Natural killer cell (primary cell): ENCODE data around the gene RPRD1B. TPM values are rescaled to one million over a fixed set of nuclear protein-coding genes. Genes with fewer than 3 reads are reported as not detected.

Experiments
- ATAC-seq, 3 donors: fragments of 150-1000 bp in 2 of 3; fragments of 200-7000 bp in 1 of 3; cut with Tn5 transposase; 1 replicate in 1 of 3; 2 replicates in 2 of 3; pipeline ENCODE4 v1.10.0; 2021; ENCODE audit warnings: mild to moderate bottlenecking in 2 of 3, moderate library complexity in 2 of 3
- DNase-seq, 2 donors: peaks; one replicate each; pipeline versions ENCODE4 v3.0.0 to v3.0.0-alpha.2; 2013 to 2021; ENCODE audit warnings: mixed read lengths in 1 of 2
- H3K27ac ChIP-seq: one replicate; pipeline ENCODE4 v1.5.1; 2013; ENCODE audit warnings: mild to moderate bottlenecking, low read length
- H3K27me3 ChIP-seq: one replicate; pipeline ENCODE4 v1.6.1; 2013; ENCODE audit warnings: low read length; ENCODE audit not compliant: control insufficient read depth, insufficient read depth
- H3K36me3 ChIP-seq: one replicate; pipeline ENCODE4 v1.6.1; 2013; ENCODE audit warnings: low read length; ENCODE audit not compliant: control insufficient read depth, insufficient read depth
- H3K4me1 ChIP-seq: one replicate; pipeline ENCODE4 v1.6.1; 2013; ENCODE audit warnings: low read length; ENCODE audit not compliant: control insufficient read depth, insufficient read depth
- H3K4me3 ChIP-seq: one replicate; pipeline ENCODE4 v1.5.1; 2013; ENCODE audit warnings: low read length
- H3K9me3 ChIP-seq: one replicate; pipeline ENCODE4 v1.6.1; 2013; ENCODE audit warnings: low read length; ENCODE audit not compliant: control insufficient read depth, insufficient read depth
- H3K27ac Mint-ChIP-seq, 2 donors: one replicate each; pipeline ENCODE4 v1.8.0; 2022; ENCODE audit warnings: mild to moderate bottlenecking in 2 of 2, mixed read lengths in 2 of 2, moderate library complexity in 1 of 2
- H3K27me3 Mint-ChIP-seq, 2 donors: one replicate each; pipeline ENCODE4 v1.8.0; 2022; ENCODE audit warnings: low read depth in 2 of 2, mixed read lengths in 2 of 2
- H3K36me3 Mint-ChIP-seq: one replicate; pipeline ENCODE4 v1.8.0; 2022; ENCODE audit warnings: mixed read lengths
- H3K4me1 Mint-ChIP-seq, 2 donors: one replicate each; pipeline ENCODE4 v1.8.0; 2022; ENCODE audit warnings: mixed read lengths in 2 of 2
- H3K4me3 Mint-ChIP-seq: one replicate; pipeline ENCODE4 v1.8.0; 2022; ENCODE audit warnings: mild to moderate bottlenecking, moderate library complexity, mixed read lengths
- H3K9me3 Mint-ChIP-seq, 2 donors: one replicate each; pipeline ENCODE4 v1.8.0; 2022; ENCODE audit warnings: mixed read lengths in 2 of 2
- whole genome bisulfite sequencing: methylation state at CpG from one replicate; pipeline ENCODE4 v1.1.7; 2013; ENCODE audit warnings: missing lambda C conversion rate; ENCODE audit not compliant: insufficient coverage; 5-methylcytosine and 5-hydroxymethylcytosine counted together
- intact Hi-C: fragments of 100-400 bp; cut with micrococcal nuclease; formaldehyde crosslinking; loops from one replicate; pipeline ENCODE4 v1.14.2; 2022
- total RNA-seq, 4 donors: library from RNA; stranded (reverse); fragments of 120-200 nt in 1 of 4; gene quantifications; one replicate each; pipeline versions ENCODE4 v1.2.3 to v1.2.4, GENCODE V29; 2013 to 2022
- TF ChIP-seq, protein P1 (sequence below): fragments of 200-600 bp; IDR thresholded peaks from one replicate; pipeline ENCODE4 v1.8.0; 2022; ENCODE audit warnings: antibody characterized with exemption

The RPRD1B gene
- total RNA-seq, 3 donors from 2014 or later (not counting 1 experiment from before 2014, with no cell fraction given): 75.8 to 87.3 (median 77.6) TPM

DNA sequence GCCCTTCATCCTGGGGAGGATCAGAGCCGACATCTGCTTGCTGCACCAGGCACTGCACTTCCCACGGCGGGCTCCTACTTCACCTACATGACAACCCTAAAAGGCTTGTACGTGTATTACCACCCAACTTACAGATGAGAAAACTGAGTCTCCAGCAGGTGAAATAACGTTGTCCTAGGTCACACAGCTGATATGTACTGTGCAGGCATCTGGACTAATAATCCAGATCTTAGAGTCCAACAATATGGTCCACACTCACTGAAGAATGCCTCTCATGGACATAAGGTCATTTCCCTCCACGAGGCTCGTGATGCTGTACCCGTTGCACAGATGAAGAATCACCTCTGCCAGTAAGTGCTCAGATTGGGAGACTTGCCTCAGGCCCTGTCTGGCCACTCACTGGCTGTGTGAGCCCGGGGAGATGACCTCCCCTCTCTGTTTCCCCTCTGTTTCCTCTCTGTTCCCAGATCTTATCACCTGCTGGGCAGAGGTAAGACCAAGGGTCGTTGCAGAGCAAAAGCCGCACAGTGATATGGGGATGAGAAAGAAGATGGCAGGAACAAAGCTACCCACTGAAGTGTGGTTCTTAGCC is 99.5 kb downstream of the RPRD1B start:
- ATAC-seq (no peak), DNase-seq (no peak)
- H3K36me3 ChIP-seq: no peaks in the 10 kb centered on the region
- no peak overlapping the region for H3K4me3 ChIP-seq
- intact Hi-C loops: no loop called here
- Mint-ChIP-seq H3K27me3 (no peaks in the 10 kb centered on the region), H3K4me3 (no peak overlapping the region), H3K36me3 (no peaks in the 10 kb centered on the region), H3K27ac (no peak overlapping the region), H3K9me3 (no peaks in the 10 kb centered on the region), H3K4me1 (peaks cover 0 to 6% of the 10 kb centered on the region in 2 donors)
- H3K27me3 ChIP-seq: no peaks in the 10 kb centered on the region
- H3K9me3 ChIP-seq: no peaks in the 10 kb centered on the region
- TF ChIP-seq, protein P1, sequence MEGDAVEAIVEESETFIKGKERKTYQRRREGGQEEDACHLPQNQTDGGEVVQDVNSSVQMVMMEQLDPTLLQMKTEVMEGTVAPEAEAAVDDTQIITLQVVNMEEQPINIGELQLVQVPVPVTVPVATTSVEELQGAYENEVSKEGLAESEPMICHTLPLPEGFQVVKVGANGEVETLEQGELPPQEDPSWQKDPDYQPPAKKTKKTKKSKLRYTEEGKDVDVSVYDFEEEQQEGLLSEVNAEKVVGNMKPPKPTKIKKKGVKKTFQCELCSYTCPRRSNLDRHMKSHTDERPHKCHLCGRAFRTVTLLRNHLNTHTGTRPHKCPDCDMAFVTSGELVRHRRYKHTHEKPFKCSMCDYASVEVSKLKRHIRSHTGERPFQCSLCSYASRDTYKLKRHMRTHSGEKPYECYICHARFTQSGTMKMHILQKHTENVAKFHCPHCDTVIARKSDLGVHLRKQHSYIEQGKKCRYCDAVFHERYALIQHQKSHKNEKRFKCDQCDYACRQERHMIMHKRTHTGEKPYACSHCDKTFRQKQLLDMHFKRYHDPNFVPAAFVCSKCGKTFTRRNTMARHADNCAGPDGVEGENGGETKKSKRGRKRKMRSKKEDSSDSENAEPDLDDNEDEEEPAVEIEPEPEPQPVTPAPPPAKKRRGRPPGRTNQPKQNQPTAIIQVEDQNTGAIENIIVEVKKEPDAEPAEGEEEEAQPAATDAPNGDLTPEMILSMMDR: no peak
- peaks cover 12% of the 10 kb centered on the region for H3K4me1 ChIP-seq
- no peak overlapping the region for H3K27ac ChIP-seq
- WGBS: 91% methylated on average over 11 of the region's 11 CpGs

DNA sequence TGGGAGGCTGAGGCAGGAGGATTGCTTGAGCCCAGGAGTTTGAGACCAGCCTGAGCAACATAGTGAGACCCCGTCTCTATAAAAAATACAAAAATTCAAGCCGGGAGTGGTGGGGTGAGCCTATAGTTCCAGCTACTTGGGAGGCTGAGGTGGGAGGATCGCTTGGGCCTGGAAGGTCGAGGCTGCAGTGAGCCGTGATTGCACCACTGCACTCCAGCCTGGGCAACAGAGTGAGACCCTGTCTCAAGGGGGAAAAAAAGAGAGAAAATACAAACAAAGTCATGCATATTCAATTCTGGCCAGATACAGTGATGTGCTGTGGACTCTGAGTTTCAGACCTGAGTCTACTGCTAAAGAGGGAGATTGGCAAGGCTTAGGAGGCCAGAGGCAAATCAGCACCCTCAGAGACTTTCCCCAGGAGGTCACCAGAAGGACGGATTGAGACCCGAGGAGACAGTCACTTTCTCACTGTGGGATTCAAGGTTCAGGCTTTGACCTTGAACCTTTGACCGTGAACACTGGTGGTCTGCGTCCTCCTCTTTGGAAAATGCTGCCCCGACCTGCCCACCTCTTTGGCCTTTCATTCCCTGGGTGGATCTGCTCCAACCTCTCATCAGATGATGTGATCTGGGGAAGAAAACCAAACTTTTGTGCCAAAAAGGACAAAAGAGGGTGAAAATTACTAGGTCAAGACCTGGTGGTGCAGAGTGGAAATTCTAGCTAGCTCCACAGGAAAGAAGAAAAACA is 100.3 kb downstream of the RPRD1B start:
- no peak overlapping the region for H3K27ac ChIP-seq
- peaks cover 12% of the 10 kb centered on the region for H3K4me1 ChIP-seq
- H3K36me3 ChIP-seq: no peaks in the 10 kb centered on the region
- TF ChIP-seq, protein P1: no peak
- Mint-ChIP-seq H3K36me3 (no peaks in the 10 kb centered on the region), H3K27ac (no peak overlapping the region), H3K9me3 (no peaks in the 10 kb centered on the region), H3K4me1 (peaks cover 0 to 6% of the 10 kb centered on the region in 2 donors), H3K4me3 (no peak overlapping the region), H3K27me3 (no peaks in the 10 kb centered on the region)
- 91% methylated on average over 10 of the region's 10 CpGs for WGBS
- ATAC-seq (no peak), DNase-seq (no peak)
- intact Hi-C loops: no loop called here
- no peak overlapping the region for H3K4me3 ChIP-seq
- H3K9me3 ChIP-seq: no peaks in the 10 kb centered on the region
- H3K27me3 ChIP-seq: no peaks in the 10 kb centered on the region

DNA sequence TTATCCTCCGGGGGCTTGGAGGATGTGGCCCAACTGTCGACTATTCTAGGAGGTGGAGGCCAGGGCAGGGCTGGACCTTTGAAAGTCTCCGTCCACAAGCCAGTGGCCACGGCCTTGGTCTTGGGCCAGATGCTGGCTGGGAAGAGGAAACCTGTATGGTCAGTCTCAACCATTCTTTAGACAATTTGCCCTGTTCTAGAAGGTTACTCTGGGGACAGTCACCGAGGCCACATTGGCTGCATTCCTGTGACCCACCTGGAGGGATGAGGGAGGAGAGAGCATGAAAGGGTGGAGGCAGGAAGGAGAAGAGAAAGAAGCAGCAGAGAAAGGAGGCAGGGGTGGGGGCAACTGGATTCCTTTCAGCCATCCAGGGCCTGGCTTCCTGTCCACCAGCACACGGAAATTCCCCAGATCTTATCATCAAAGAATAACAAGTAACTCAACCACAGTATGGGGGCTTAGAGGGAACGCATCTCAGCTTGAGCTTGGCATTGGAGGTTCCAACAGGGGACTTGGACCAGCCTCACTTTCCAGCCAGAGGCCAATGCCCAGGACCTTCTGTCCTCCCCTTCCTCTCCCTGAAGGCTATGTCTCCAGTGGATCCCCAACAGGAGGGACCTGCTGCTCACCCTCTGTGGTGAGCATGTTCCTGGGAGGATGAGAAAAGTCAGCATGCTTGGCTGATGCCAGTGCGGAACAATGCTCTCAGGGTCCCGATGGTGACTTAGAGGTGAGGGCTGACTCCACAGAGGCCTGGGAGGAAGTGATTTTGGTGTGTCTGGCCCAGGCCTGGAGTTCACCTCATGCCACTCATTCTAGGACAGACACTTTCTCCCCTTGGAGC is 101.1 kb downstream of the RPRD1B start:
- no peak overlapping the region for H3K27ac ChIP-seq
- Mint-ChIP-seq H3K27me3 (no peaks in the 10 kb centered on the region), H3K9me3 (no peaks in the 10 kb centered on the region), H3K4me3 (no peak overlapping the region), H3K27ac (no peak overlapping the region), H3K36me3 (no peaks in the 10 kb centered on the region), H3K4me1 (peaks cover 0 to 6% of the 10 kb centered on the region in 2 donors)
- ATAC-seq (peak in 2 of 3 donors; percentile 38 to 60), DNase-seq (peak in 1 of 2 donors; percentile 7)
- WGBS: 38% methylated on average over 9 of the region's 9 CpGs
- H3K27me3 ChIP-seq: no peaks in the 10 kb centered on the region
- H3K4me1 ChIP-seq: peaks cover 12% of the 10 kb centered on the region
- intact Hi-C loops: no loop called here
- no peaks in the 10 kb centered on the region for H3K9me3 ChIP-seq
- TF ChIP-seq, protein P1: no peak
- H3K36me3 ChIP-seq: no peaks in the 10 kb centered on the region
- no peak overlapping the region for H3K4me3 ChIP-seq
